ENCODE data around the gene KLHL40.
"Not testable (repeated sequence)": the region's sequence is repeated elsewhere in the genome, so short reads cannot be mapped to it uniquely, and the experiment has no call there.

The KLHL40 gene

GRCh38 chr3:42705962-42706585 is 20.7 kb downstream of the KLHL40 start:
- DNase-seq = no peak

GRCh38 chr3:42706721-42707619 is 21.6 kb downstream of the KLHL40 start:
- no peak for DNase-seq

- DNase-seq = no peak
These were observed 22.5 kb downstream of the KLHL40 start for GRCh38 chr3:42707620-42708355.

GRCh38 chr3:42708611-42709151 is 23.3 kb downstream of the KLHL40 start:
- no peak for DNase-seq

- DNase-seq = no peak
These were observed 24.3 kb downstream of the KLHL40 start for GRCh38 chr3:42709621-42710020.

GRCh38 chr3:42710323-42711021 is 25.1 kb downstream of the KLHL40 start:
- DNase-seq = no peak

- DNase-seq = no peak
These were observed 26.4 kb downstream of the KLHL40 start for GRCh38 chr3:42711491-42712343.

- no peak for DNase-seq
These were observed 27.0 kb downstream of the KLHL40 start for GRCh38 chr3:42712344-42712648.

- no peak for DNase-seq
These were observed 27.5 kb downstream of the KLHL40 start for GRCh38 chr3:42712688-42713372.

GRCh38 chr3:42713747-42714146 is 28.4 kb downstream of the KLHL40 start:
- no peak for DNase-seq

- no peak for DNase-seq
These were observed 29.0 kb downstream of the KLHL40 start for GRCh38 chr3:42714171-42714852.

- DNase-seq = no peak
These were observed 32.0 kb downstream of the KLHL40 start for GRCh38 chr3:42717306-42717705.

- DNase-seq = no peak
These were observed 33.0 kb downstream of the KLHL40 start for GRCh38 chr3:42718338-42718737.

- DNase-seq = no peak
These were observed 33.7 kb downstream of the KLHL40 start for GRCh38 chr3:42719002-42719401.

GRCh38 chr3:42720126-42720525 is 34.8 kb downstream of the KLHL40 start:
- DNase-seq = no peak

GRCh38 chr3:42721690-42722089 is 36.4 kb downstream of the KLHL40 start:
- no peak for DNase-seq

GRCh38 chr3:42722442-42722841 is 37.1 kb downstream of the KLHL40 start:
- not testable (repeated sequence) for DNase-seq

- DNase-seq = no peak
These were observed 37.9 kb downstream of the KLHL40 start for GRCh38 chr3:42723219-42723618.

- no peak for DNase-seq
These were observed 40.1 kb downstream of the KLHL40 start for GRCh38 chr3:42725454-42725853.

GRCh38 chr3:42728056-42728455 is 42.7 kb downstream of the KLHL40 start:
- DNase-seq = no peak

Data from NCI-H526 (cell line).